Measurements from ENCODE around the gene TMEM179. TPM values are rescaled to one million over a fixed set of nuclear protein-coding genes. Genes with fewer than 3 reads are reported as not detected.

TMEM179 gene
- total RNA-seq, 4 donors from 2014 or later: 0.46 to 1.9 (median 0.72) TPM

DNA sequence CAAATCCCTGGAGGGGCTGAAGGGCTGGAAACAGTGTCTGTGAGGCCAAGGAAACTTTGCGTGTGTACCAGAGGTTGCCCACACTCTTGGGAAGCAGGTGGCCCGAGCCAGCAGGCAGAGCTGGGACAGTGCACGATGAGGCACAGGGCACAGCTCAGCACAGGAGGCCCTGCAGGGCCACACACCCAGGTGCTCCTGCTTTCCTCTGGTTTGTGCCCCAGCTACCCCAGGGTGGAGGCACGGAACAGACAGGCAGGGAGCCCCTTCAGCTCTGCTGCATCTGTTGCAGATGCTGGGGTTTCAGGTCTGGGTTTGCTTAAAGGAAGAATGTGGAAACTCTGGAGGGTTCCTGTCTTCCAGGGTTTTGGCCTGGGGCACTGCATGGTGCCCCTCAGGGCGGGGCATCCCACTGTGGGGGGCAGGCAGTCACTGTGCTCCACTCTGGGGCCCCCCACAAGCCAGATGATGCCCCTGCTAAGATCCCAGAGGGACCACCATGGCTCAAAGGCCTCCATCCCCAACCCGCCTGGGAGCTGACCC, 8.6 kb downstream of the TMEM179 start:
- Histone ChIP-seq H3K27me3 (peaks cover 93% of the 10 kb centered on the region), H3K9me3 (no peaks in the 10 kb centered on the region), H3K27ac (no peak overlapping the region), H3K4me1 (no peaks in the 10 kb centered on the region), H3K36me3 (no peaks in the 10 kb centered on the region), H3K4me3 (no peak overlapping the region)
- 100% methylated on average over 1 of the region's 6 CpGs; no CpG with 5 or more reads in 1 of the 2 donors for WGBS, 2 donors (ENCODE audit: low coverage in 1 of 2)
- TF ChIP-seq POLR2A (IDR thresholded peaks at IDR 0.05): no peak
- no peak for TF ChIP-seq EP300 (IDR thresholded peaks at IDR 0.05)
- TF ChIP-seq, protein P1, sequence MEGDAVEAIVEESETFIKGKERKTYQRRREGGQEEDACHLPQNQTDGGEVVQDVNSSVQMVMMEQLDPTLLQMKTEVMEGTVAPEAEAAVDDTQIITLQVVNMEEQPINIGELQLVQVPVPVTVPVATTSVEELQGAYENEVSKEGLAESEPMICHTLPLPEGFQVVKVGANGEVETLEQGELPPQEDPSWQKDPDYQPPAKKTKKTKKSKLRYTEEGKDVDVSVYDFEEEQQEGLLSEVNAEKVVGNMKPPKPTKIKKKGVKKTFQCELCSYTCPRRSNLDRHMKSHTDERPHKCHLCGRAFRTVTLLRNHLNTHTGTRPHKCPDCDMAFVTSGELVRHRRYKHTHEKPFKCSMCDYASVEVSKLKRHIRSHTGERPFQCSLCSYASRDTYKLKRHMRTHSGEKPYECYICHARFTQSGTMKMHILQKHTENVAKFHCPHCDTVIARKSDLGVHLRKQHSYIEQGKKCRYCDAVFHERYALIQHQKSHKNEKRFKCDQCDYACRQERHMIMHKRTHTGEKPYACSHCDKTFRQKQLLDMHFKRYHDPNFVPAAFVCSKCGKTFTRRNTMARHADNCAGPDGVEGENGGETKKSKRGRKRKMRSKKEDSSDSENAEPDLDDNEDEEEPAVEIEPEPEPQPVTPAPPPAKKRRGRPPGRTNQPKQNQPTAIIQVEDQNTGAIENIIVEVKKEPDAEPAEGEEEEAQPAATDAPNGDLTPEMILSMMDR (IDR thresholded peaks at IDR 0.05): no peak
- TF ChIP-seq POLR2AphosphoS5 (IDR thresholded peaks at IDR 0.05): no peak
- ATAC-seq: no peak

DNA sequence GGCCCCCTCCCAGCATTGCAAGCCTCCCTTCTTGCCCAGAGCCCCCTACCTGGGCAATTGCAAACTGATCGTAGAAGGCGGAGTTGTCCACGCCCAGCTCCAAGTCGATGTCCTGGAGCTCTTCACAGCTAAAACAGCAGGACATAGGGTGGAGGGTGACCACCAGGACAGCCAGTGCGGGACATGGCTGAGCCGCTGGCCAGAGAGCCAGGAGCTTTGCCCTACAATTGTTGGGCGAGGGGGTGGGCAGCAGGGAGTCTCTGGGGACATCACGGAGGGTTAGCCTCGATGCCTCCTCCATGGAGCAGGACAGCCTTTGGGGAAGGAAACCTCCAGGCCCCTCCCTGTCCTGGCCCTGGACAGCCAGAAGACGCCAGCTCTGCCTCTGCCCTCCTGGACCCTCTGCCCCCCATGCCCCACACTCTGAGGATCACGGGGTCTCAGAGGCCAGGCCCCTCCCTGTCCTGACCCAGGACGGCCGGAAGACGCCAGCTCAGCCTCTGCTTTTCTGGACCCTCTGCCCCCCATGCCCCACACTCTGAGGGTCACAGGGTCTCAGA, 9.4 kb downstream of the TMEM179 start:
- H3K9me3 ChIP-seq: no peaks in the 10 kb centered on the region
- TF ChIP-seq EP300 (IDR thresholded peaks at IDR 0.05) (no peak), POLR2A (IDR thresholded peaks at IDR 0.05) (no peak), POLR2AphosphoS5 (IDR thresholded peaks at IDR 0.05) (no peak)
- TF ChIP-seq, protein P1 (IDR thresholded peaks at IDR 0.05): no peak
- no peaks in the 10 kb centered on the region for H3K4me1 ChIP-seq
- no peak overlapping the region for H3K27ac ChIP-seq
- no peak for ATAC-seq
- H3K27me3 ChIP-seq: peaks cover 87% of the 10 kb centered on the region
- no peak overlapping the region for H3K4me3 ChIP-seq
- WGBS, 2 donors (ENCODE audit: low coverage in 1 of 2): no CpG with 5 or more reads among the region's 14 CpGs
- no peaks in the 10 kb centered on the region for H3K36me3 ChIP-seq

DNA sequence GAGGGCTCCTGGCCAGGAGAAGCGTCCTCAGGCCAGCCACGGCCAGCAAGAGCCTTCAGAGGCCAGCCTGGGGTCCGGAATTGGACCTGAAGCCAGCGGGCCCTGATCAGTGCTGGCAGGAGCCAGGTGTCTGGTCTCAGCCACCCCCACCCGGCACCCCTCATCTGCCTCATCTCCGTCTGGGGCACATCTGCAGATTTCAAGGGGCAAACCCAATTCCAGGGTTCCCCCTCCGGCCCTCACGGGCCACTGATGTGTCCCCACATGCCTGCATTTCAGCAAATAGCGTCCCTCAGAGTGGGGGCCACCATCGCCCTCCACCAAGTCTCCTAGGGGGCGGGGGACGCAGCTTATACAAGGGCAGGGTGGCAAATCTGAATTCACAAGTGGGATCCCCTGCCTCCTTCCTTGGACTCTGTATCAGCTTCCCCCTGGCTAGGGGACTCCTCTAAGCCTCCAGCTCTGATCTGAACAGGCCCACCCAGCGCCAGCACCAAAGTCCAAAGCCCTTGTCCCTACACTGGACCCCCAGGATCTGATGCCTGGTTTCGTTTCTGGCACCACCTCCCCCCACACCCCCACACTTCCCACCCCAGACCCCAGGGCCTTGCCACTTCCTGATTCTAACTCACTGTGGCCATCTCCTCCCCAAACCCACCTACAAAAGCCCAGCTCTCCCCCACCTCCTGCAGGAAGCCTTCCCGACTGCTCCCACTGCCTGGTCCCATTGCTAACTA, 10.1 kb downstream of the TMEM179 start:
- no peak for ATAC-seq
- Histone ChIP-seq H3K9me3 (no peaks in the 10 kb centered on the region), H3K36me3 (no peaks in the 10 kb centered on the region), H3K27me3 (peaks cover 80% of the 10 kb centered on the region), H3K4me3 (no peak overlapping the region), H3K27ac (no peak overlapping the region), H3K4me1 (no peaks in the 10 kb centered on the region)
- WGBS, 2 donors (ENCODE audit: low coverage in 1 of 2): 85% methylated on average over 6 of the region's 15 CpGs; no CpG with 5 or more reads in 1 of the 2 donors
- TF ChIP-seq, protein P1 (IDR thresholded peaks at IDR 0.05): no peak
- TF ChIP-seq POLR2A (IDR thresholded peaks at IDR 0.05) (no peak), EP300 (IDR thresholded peaks at IDR 0.05) (no peak), POLR2AphosphoS5 (IDR thresholded peaks at IDR 0.05) (no peak)

DNA sequence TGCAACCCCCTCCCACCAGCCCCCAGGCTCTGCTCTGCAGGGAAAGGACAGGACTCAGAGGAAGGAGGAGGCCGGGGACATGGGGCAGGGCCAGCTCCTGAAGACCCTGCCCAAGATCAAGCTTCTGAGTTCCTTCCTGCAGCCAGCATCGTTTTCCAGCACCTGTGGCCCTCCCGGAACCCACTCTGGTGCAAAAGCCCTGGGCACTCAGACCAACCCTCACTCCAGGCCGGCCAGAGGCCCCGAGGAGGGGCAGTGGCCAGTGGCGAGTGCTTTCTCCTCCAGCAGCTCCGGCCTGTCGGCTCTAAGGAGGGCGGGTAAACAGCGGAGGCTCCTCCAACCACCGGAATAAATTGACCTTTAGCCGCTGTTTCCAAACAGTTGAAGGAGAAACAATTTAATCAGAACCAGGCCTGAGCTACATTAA, 10.8 kb downstream of the TMEM179 start:
- Histone ChIP-seq H3K36me3 (no peaks in the 10 kb centered on the region), H3K9me3 (no peaks in the 10 kb centered on the region), H3K4me1 (no peaks in the 10 kb centered on the region), H3K27me3 (peaks cover 80% of the 10 kb centered on the region), H3K4me3 (no peak overlapping the region), H3K27ac (no peak overlapping the region)
- WGBS, 2 donors (ENCODE audit: low coverage in 1 of 2): 36% methylated on average over 6 of the region's 12 CpGs; no CpG with 5 or more reads in 1 of the 2 donors
- TF ChIP-seq EP300 (IDR thresholded peaks at IDR 0.05): no peak
- TF ChIP-seq POLR2AphosphoS5 (IDR thresholded peaks at IDR 0.05): no peak
- TF ChIP-seq, protein P1 (IDR thresholded peaks at IDR 0.05): no peak
- no peak for TF ChIP-seq POLR2A (IDR thresholded peaks at IDR 0.05)
- ATAC-seq: no peak
